ENCODE measurements around the gene GREB1. TPM values are rescaled to one million over a fixed set of nuclear protein-coding genes. Genes with fewer than 3 reads are reported as not detected.
A peak's percentile ranks its signal among the peaks of the same experiment; 100 is the strongest.

GREB1 gene
- total RNA-seq, 4 donors from 2014 or later = 3.0 to 6.1 (median 4.3) TPM

- Histone ChIP-seq H3K27ac (no peak overlapping the region), H3K4me3 (no peak overlapping the region), H3K36me3 (no peaks in the 10 kb centered on the region), H3K9me3 (no peaks in the 10 kb centered on the region), H3K4me1 (no peaks in the 10 kb centered on the region), H3K27me3 (no peaks in the 10 kb centered on the region)
- 91% methylated on average over 10 of the region's 10 CpGs for WGBS
- TF ChIP-seq POLR2AphosphoS5 (IDR thresholded peaks at IDR 0.05) (no peak), EP300 (IDR thresholded peaks at IDR 0.05) (no peak), CTCF (IDR thresholded peaks at IDR 0.05) (no peak), POLR2A (IDR thresholded peaks at IDR 0.05) (no peak)
- DNase-seq (ENCODE audit: low spot score in 2 of 2) = no peak
Observed at GRCh38 chr2:11516984-11517648, 16.7 kb upstream of the GREB1 start.

- Histone ChIP-seq H3K4me1 (no peaks in the 10 kb centered on the region), H3K27me3 (no peaks in the 10 kb centered on the region), H3K9me3 (no peaks in the 10 kb centered on the region), H3K36me3 (no peaks in the 10 kb centered on the region), H3K4me3 (no peak overlapping the region), H3K27ac (no peak overlapping the region)
- DNase-seq (ENCODE audit: low spot score in 2 of 2) = no peak
- WGBS = 69% methylated on average over 3 of the region's 3 CpGs
- no peak for TF ChIP-seq EP300 (IDR thresholded peaks at IDR 0.05)
- TF ChIP-seq CTCF (IDR thresholded peaks at IDR 0.05) = no peak
- no peak for TF ChIP-seq POLR2A (IDR thresholded peaks at IDR 0.05)
- TF ChIP-seq POLR2AphosphoS5 (IDR thresholded peaks at IDR 0.05) = no peak
Observed at GRCh38 chr2:11517906-11518305, 15.9 kb upstream of the GREB1 start.

DNA sequence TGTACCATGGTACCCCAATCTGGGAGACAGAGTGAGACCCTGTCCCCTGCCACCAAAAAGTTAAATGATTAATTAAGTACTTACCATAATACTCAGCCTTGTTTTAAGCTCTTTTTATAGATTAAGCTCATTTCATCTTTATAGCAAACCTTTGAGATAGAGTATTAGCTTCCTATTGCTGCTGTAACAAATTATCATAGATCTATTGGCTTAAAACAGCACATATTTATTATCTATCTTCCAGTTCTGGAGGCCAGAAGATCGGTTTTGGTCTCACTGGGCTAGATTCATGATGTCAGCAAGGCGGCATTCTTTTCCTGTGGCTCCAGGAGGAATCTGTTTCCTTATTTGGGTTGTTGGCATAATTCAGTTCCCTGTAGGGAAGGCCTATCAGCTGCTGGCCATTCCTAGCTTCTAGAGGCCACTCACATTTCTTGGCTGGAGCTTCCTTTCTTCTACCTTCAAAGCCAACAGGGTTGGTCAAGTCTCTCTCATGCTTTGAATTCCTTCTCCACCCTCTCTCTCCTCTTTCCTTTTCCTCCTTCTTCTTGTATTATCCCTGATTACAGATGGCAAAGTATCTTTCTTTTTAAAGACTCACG, 13.7 kb upstream of the GREB1 start:
- TF ChIP-seq POLR2A (IDR thresholded peaks at IDR 0.05) = no peak
- no peak for TF ChIP-seq EP300 (IDR thresholded peaks at IDR 0.05)
- no peak for TF ChIP-seq CTCF (IDR thresholded peaks at IDR 0.05)
- TF ChIP-seq POLR2AphosphoS5 (IDR thresholded peaks at IDR 0.05) = no peak
- no peak overlapping the region for H3K4me3 ChIP-seq
- H3K9me3 ChIP-seq = no peaks in the 10 kb centered on the region
- DNase-seq (ENCODE audit: low spot score in 2 of 2) = no peak
- H3K4me1 ChIP-seq = no peaks in the 10 kb centered on the region
- no peaks in the 10 kb centered on the region for H3K36me3 ChIP-seq
- H3K27ac ChIP-seq = no peak overlapping the region
- whole genome bisulfite sequencing = 83% methylated on average over 3 of the region's 3 CpGs
- no peaks in the 10 kb centered on the region for H3K27me3 ChIP-seq

- WGBS = 62% methylated on average over 8 of the region's 8 CpGs
- H3K9me3 ChIP-seq = no peaks in the 10 kb centered on the region
- H3K4me1 ChIP-seq = no peaks in the 10 kb centered on the region
- TF ChIP-seq POLR2AphosphoS5 (IDR thresholded peaks at IDR 0.05) (no peak), POLR2A (IDR thresholded peaks at IDR 0.05) (no peak), CTCF (IDR thresholded peaks at IDR 0.05) (no peak), EP300 (IDR thresholded peaks at IDR 0.05) (no peak)
- H3K36me3 ChIP-seq = no peaks in the 10 kb centered on the region
- DNase-seq (ENCODE audit: low spot score in 2 of 2) = no peak
- no peak overlapping the region for H3K27ac ChIP-seq
- no peaks in the 10 kb centered on the region for H3K27me3 ChIP-seq
- H3K4me3 ChIP-seq = no peak overlapping the region
Observed at GRCh38 chr2:11521775-11522174, 12.1 kb upstream of the GREB1 start.

- no peaks in the 10 kb centered on the region for H3K9me3 ChIP-seq
- H3K27ac ChIP-seq = peak overlapping the region; percentile 32
- no peaks in the 10 kb centered on the region for H3K27me3 ChIP-seq
- TF ChIP-seq EP300 (IDR thresholded peaks at IDR 0.05) = no peak
- no peak for TF ChIP-seq CTCF (IDR thresholded peaks at IDR 0.05)
- TF ChIP-seq POLR2A (IDR thresholded peaks at IDR 0.05) = no peak
- TF ChIP-seq POLR2AphosphoS5 (IDR thresholded peaks at IDR 0.05) = peak in 1 of 3 donors; percentile 57
- H3K4me1 ChIP-seq = no peaks in the 10 kb centered on the region
- H3K36me3 ChIP-seq = no peaks in the 10 kb centered on the region
- 52% methylated on average over 2 of the region's 2 CpGs for WGBS
- no peak for DNase-seq (ENCODE audit: low spot score in 2 of 2)
- no peak overlapping the region for H3K4me3 ChIP-seq
Observed at GRCh38 chr2:11524470-11524869, 9.4 kb upstream of the GREB1 start.
